ENCODE data around the gene ZC3H12C.

Gene ZC3H12C

GRCh38 chr11:110098645-110099044 is 5.5 kb downstream of the ZC3H12C start:
- no peak for DNase-seq (ENCODE audit: low read depth in 3 of 3)

DNA sequence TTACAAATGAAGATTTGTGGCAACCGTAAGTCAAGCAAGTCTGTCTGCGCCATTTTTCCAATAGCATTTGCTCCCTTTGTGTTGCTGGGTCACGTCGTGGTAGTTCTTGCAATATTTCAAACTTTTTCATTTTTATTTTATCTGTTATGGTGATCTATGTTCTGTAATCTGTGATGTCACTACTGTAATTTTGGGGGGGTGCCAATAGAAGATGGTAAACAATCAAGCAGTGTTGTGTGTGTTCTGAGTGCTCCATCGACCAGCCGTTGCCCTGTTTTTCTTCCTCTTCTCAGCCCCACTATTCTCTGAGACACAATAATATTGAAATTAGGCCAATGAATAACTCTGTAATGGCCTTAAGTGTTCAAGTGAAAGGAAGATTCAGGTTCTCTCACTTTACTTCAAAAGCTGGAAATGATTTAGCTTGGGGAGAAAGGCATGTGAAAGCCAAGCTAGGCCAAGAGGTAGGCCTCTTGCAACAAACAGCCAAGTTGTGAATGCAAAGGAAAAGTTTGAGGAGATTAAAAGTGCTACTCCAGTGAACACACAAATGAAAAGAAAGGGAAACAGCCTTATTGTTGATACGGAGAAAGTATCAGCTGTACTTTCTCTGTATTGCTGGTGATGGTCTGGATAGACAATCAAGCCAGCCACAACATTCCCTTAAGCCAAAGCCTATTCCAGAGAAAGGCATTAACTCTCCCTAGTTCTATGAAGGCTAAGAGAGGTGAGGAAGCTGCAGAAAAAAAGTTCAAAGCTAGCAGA is 7.5 kb downstream of the ZC3H12C start:
- no peak for DNase-seq (ENCODE audit: low read depth in 3 of 3)

DNA sequence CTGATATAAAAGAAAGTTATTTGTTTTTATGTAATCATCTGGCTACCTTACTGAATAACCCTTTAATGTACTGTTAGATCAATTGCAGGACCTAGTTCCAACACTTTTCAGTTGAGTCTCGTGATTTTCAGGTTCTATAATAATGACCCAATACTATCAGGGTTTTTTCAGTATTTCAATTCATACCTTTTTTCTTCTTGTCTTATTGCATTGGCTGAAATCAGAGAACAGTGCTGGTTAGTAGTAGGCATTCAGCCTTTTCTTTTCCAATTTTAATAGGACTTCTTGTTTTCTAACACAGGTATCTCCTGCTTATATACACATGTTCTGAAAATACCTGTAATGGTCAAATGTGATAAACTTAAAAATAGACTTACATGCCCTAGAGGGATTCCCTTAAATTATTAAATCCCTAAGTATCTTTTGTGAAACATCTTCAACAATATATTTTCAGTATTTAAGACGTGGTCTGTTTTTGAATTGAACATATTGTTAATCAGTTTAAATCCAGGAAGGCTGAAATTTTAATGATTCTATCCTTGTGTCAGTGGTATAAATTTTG is 13.6 kb downstream of the ZC3H12C start:
- DNase-seq (ENCODE audit: low read depth in 3 of 3), result no peak

GRCh38 chr11:110110854-110111253 is 17.7 kb downstream of the ZC3H12C start:
- DNase-seq (ENCODE audit: low read depth in 3 of 3), result no peak

GRCh38 chr11:110112457-110112856 is 19.3 kb downstream of the ZC3H12C start:
- DNase-seq (ENCODE audit: low read depth in 3 of 3), result no peak

DNA sequence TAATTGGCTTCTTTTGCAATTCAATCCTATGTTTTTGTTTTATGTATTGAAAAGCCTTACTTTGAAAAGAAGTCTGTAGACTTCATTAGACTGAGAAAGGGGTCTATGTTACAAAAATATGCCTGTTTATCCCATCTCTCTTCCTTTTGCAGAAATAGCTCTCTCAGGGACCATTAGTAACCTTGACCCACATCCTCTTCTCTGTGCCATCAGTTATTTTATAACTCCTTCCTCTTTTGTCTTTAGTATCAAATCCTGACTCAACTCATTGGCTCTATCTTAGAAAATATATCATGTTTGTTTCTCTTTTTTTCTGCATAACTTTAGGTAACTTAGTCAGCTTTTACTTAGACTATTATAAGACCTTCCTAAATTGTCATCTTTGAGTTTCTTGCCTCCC is 20.3 kb downstream of the ZC3H12C start:
- no peak for DNase-seq (ENCODE audit: low read depth in 3 of 3)

DNA sequence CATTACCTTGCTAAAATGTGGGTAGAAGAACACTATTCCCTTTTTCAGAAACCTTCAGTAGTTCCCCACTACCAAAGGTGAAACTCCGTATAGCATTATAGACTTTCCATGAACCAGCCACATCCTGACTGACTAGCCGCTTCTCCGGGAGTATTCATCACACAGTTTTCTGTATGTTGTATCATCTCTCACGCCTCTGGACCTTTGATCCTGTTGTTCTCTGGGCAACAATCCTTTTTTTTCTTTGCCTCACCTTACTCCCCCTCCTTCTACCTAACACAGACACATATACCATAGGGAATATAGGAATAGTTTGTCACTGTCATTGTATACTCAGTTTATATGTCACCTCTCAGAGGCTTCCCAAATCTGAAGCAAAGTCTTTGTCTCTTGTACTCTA is 20.8 kb downstream of the ZC3H12C start:
- no peak for DNase-seq (ENCODE audit: low read depth in 3 of 3)

GRCh38 chr11:110119317-110119716 is 26.1 kb downstream of the ZC3H12C start:
- no peak for DNase-seq (ENCODE audit: low read depth in 3 of 3)

GRCh38 chr11:110121204-110121603 is 28.0 kb downstream of the ZC3H12C start:
- DNase-seq (ENCODE audit: low read depth in 3 of 3), result no peak

DNA sequence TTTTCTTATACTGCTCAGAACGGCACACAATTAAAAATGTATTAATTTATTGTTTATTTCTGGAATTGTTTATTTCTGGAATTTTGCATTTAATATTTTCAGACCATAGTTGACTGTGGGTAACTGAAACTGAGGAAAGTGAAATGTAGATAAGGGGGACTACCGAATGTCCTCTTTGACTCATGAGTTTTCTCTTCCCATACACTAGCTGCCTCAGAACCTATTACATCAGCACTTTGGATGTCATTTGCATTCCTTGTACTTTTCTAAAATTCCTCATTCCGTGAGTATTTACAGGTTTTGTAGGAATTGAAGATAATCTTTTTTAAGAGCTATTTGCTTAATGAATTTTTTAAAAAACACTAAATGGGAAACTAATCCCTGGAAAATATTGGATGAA is 29.8 kb downstream of the ZC3H12C start:
- no peak for DNase-seq (ENCODE audit: low read depth in 3 of 3)

DNA sequence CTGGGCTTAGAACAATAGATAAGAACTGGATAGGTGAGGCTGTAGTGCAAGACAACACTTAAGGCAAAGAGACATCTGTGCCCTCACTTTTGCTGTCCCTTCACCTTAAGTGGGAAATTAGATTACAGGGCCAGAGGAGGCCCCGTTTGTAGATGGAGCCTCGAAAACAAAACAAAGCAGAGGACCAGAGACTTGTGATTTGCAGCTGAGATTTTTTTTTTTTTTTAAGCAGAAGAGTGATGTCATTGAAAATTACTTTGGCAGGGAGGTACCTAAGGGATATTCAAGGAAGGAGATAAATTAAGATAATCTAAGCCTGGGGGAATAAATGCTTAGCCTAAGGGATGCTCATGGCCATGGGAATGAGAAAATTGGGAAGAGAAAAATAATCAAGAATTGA is 31.4 kb downstream of the ZC3H12C start:
- DNase-seq (ENCODE audit: low read depth in 3 of 3), result no peak

DNA sequence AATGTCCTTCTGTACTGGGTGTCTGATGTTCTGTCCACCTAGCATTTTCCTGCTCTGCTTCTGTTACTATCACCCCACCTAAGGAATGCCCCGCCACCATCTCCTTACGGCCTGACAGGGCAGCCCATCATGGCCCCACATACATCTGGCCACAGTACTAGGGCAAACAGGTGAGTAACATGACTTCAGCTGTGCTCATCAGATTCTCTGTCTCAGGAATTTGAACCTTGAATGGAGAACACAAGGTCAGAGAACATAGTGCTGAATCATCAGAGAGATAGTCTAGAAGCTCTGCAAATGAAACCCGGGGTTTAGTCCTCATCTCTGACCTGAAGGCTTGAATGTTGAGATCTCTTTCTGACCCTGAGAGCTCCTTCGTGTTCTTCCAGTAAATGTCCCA is 32.4 kb downstream of the ZC3H12C start:
- no peak for DNase-seq (ENCODE audit: low read depth in 3 of 3)

DNA sequence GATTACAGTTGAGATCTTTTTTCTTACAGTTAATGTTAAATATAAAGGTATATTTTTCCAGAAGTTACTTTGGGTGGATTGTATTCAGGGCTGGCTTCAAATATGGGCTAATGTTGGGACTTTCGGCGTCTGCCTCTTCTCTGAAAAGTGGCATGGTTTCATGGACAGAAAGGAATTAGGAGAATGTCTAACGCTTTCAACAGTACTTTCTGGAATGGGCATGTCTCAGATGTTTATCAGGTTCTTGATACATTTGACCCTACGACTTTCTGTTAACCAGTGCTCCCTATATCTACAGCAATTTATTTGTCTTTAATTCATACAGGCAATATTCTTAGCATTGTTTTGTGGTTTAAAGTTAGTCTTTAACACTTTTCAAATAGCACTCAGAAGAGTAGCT is 33.7 kb downstream of the ZC3H12C start:
- no peak for DNase-seq (ENCODE audit: low read depth in 3 of 3)

GRCh38 chr11:110128161-110128560 is 35.0 kb downstream of the ZC3H12C start:
- no peak for DNase-seq (ENCODE audit: low read depth in 3 of 3)

DNA sequence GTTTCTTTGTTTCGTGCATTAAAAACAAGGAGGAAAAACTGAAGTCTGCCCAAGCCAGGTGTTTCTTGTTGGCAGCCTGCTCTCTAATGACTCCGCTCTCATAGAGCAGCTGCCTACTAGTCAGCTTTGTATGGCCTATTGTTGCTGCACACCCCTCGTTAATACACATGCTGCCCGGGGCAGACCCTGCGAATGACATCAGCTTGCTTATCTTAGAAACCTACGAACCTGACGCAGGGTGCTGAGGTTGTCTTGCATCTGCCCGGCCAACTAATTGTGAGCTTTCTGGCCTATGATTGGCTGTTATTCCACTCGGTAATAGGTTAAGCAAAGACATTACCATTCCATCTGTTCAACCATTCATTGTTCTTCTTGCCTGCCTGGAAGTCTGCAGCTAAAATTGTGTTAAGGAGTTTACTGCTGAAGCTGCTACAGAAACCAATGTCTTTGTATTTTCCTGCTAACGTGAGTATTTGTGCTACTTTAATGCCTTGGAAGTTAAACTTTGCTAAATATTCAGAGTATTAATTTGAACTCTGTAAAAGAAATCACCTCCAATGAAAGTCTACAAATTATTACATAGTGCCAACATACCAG is 37.5 kb downstream of the ZC3H12C start:
- DNase-seq (ENCODE audit: low read depth in 3 of 3), result no peak

GRCh38 chr11:110131386-110132123 is 38.4 kb downstream of the ZC3H12C start:
- DNase-seq (ENCODE audit: low read depth in 3 of 3), result no peak

DNA sequence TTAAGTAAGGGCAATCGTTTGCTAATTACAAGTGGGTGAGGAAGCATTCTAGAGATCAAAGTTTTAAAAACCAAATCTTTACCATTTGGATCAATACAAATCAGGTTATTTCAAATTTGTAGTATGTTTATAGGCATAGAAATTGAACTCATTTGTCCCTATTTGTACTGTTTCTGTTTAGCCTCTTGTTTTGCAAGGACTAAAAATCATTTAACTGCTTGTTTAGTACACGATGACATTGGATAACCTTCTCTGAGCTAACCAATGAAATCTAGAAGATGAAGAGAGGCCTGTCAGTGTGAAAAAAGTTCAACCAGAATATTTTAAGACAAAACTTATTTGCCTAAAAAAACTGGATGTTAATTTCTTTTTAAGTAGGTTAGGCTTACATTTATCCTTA is 40.0 kb downstream of the ZC3H12C start:
- no peak for DNase-seq (ENCODE audit: low read depth in 3 of 3)

- no peak for DNase-seq (ENCODE audit: low read depth in 3 of 3)
Observed at GRCh38 chr11:110134110-110134509, 40.9 kb downstream of the ZC3H12C start.

- DNase-seq (ENCODE audit: low read depth in 3 of 3), result no peak
Observed at GRCh38 chr11:110141812-110142211, 48.6 kb downstream of the ZC3H12C start.

- DNase-seq (ENCODE audit: low read depth in 3 of 3), result no peak
Observed at GRCh38 chr11:110147962-110148709, 54.9 kb downstream of the ZC3H12C start.

DNA sequence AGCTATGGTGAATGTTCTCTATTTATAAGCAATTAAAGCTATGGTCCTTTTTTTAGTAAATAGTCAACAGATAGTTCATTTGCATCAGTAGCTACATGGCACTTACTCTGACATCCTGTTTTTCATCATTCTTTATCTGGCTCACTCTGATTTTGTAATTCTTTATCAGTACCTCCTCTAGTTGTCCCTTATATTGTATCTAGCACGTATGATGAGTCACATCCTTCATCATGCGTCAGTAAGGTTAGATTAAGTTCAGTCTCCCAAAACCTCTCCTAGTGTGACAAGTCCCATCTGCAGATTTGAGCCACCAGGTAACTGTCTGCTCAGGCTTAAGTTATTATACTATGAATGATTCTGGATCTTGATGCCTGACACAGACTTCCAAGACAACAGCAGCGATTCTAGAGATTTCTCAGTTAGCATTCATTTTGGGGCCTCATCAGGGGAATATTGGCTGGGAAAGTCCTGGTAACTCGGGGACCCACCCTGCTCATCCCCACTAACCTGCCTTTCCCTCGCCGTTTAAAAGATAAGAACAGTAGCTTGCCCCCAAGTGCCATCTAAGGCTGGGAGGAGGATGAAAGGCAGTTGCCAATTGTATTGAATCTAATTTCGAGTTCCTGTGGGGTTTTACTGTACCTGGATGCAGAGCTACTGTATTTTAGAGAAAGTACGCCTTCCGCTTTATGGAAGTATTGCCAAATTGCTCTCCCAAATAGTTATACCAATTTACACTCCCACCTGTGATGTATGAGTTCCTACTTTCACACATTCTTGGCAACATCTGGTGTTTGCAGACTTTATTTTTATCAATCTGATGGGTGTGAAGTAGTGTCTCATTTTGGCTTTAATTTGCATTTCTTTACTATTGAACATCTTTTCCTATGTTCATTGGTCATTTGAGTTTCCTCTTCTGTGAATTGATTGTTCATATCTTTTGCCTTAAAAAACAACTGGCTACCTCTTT is 55.9 kb downstream of the ZC3H12C start:
- no peak for DNase-seq (ENCODE audit: low read depth in 3 of 3)

All from stimulated activated CD4-positive, alpha-beta T cell treated with anti-CD3 and anti-CD28 coated beads, TNF-alpha, amount 100 ng/mL, for 4 hours (primary cell).